A549 (cell line): ENCODE measurements around the gene FRMD7. TPM values are rescaled to one million over a fixed set of nuclear protein-coding genes. Genes with fewer than 3 reads are reported as not detected.

Source experiments
- ATAC-seq, 2 experiments: fragments of 200-7000 bp in 1 of 2; fragments of >200 bp in 1 of 2; cut with Nextera tagmentation in 1 of 2; cut with Tn5 transposase in 1 of 2; 3 replicates each; pipeline versions ENCODE4 v1.8.0 to v1.9.1; 2018 to 2020; ENCODE audit warnings: mild to moderate bottlenecking in 1 of 2, moderate library complexity in 1 of 2
- CTCF ChIA-PET: fragments of 300-600 bp; sonication (Branson Sonifier 250); formaldehyde crosslinking; extraction: SDS; loops from one replicate; lab custom pipeline; 2021; ENCODE audit warnings: antibody characterized with exemption, inconsistent platforms; lab: Yijun Ruan, JAX
- POLR2A ChIA-PET: fragments of 350-600 bp; formaldehyde crosslinking; extraction: SDS; loops from one replicate; lab custom pipeline; 2021; ENCODE audit warnings: antibody characterized with exemption, inconsistent platforms; lab: Yijun Ruan, JAX
- DNase-seq, 2 experiments: peaks; one replicate each; pipeline versions ENCODE4 v3.0.0 to v3.0.0-alpha.2; 2011 to 2016; ENCODE audit warnings: low read depth in 1 of 2, low spot score in 1 of 2
- FAIRE-seq: peaks from 2 replicates; lab custom pipeline; 2011; peaks lifted over from hg19 to GRCh38; lab: Jason Lieb, UNC
- H3K27ac ChIP-seq, 2 experiments: fragments of >200 bp; sonication (Bioruptor Twin); formaldehyde crosslinking; 3 replicates each; pipeline ENCODE4 v1.5.1; 2016 to 2017
- H3K4me1 ChIP-seq: fragments of >200 bp; sonication (Bioruptor Twin); formaldehyde crosslinking; 3 replicates; pipeline ENCODE4 v1.6.1; 2016
- H3K4me2 ChIP-seq: fragments of >200 bp; sonication (Bioruptor Twin); formaldehyde crosslinking; 3 replicates; pipeline ENCODE4 v1.6.1; 2016
- H3K4me3 ChIP-seq: fragments of >200 bp; sonication (Bioruptor Twin); formaldehyde crosslinking; 3 replicates; pipeline ENCODE4 v1.5.1; 2016
- H3K9me3 ChIP-seq: fragments of >200 bp; sonication (Bioruptor Twin); formaldehyde crosslinking; 3 replicates; pipeline ENCODE4 v1.6.1; 2016
- ATOH8 ChIP-seq: fragments of 250-450 bp; sonication (Bioruptor Pico); IDR thresholded peaks from 2 replicates; pipeline ENCODE4 v1.5.0; 2020; ENCODE audit warnings: low read depth, mild to moderate bottlenecking, moderate library complexity
- BCL3 ChIP-seq: fragments of >200 bp; sonication (Bioruptor Twin); formaldehyde crosslinking; IDR thresholded peaks from 3 replicates; pipeline ENCODE4 v1.6.1; 2016
- E2F6 ChIP-seq: IDR thresholded peaks from 2 replicates; pipeline ENCODE4 v1.6.1; 2012; ENCODE audit warnings: low read depth, borderline replicate concordance
- EHMT2 ChIP-seq: fragments of 200-600 bp; sonication (generic); IDR thresholded peaks from 2 replicates; pipeline ENCODE4 v1.6.1; 2016; ENCODE audit warnings: antibody characterized with exemption, low read depth, mild to moderate bottlenecking, moderate library complexity
- ELK1 ChIP-seq: fragments of 150-350 bp; IDR thresholded peaks from 2 replicates; pipeline ENCODE4 v1.6.1; 2014; ENCODE audit warnings: low read depth, mild to moderate bottlenecking, low read length
- ESRRA ChIP-seq: fragments of 150-350 bp; IDR thresholded peaks from 2 replicates; pipeline ENCODE4 v1.6.1; 2014; ENCODE audit warnings: mild to moderate bottlenecking, low read length, borderline replicate concordance
- FOSB ChIP-seq: fragments of 250-450 bp; sonication (Bioruptor Pico); IDR thresholded peaks from 2 replicates; pipeline ENCODE4 v1.5.0; 2020; ENCODE audit warnings: mild to moderate bottlenecking, moderate library complexity
- FOXS1 ChIP-seq: fragments of 250-450 bp; sonication (Bioruptor Pico); IDR thresholded peaks from 2 replicates; pipeline ENCODE4 v1.5.0; 2020; ENCODE audit warnings: mild to moderate bottlenecking, moderate library complexity
- HEYL ChIP-seq: fragments of 250-450 bp; sonication (Bioruptor Pico); IDR thresholded peaks from 2 replicates; pipeline ENCODE4 v1.8.0; 2021; ENCODE audit warnings: mild to moderate bottlenecking, moderate library complexity
- KDM1A ChIP-seq: fragments of 200-600 bp; sonication (generic); IDR thresholded peaks from 2 replicates; pipeline ENCODE4 v1.6.1; 2016; ENCODE audit warnings: low read depth, mild to moderate bottlenecking
- NR3C1 ChIP-seq: fragments of >200 bp; sonication (Bioruptor Twin); formaldehyde crosslinking; IDR thresholded peaks from 3 replicates; pipeline ENCODE4 v1.6.1; 2017
- POLR2AphosphoS2 ChIP-seq: conservative IDR thresholded peaks from 2 replicates; pipeline ENCODE4 v1.6.1; 2012; ENCODE audit warnings: low read length, improper control_type of control experiment, inconsistent platforms
- RFX5 ChIP-seq: fragments of 450-650 bp; IDR thresholded peaks from 2 replicates; pipeline ENCODE4 v1.7.1; 2014; ENCODE audit warnings: antibody characterized with exemption, mild to moderate bottlenecking, moderate library complexity
- RNF2 ChIP-seq: fragments of 200-600 bp; sonication (generic); IDR thresholded peaks from 2 replicates; pipeline ENCODE4 v1.6.1; 2016; ENCODE audit warnings: low read depth, mild to moderate bottlenecking, antibody characterized with exemption, moderate library complexity, borderline replicate concordance
- SMC3 ChIP-seq: fragments of >200 bp; sonication (Bioruptor Twin); formaldehyde crosslinking; IDR thresholded peaks from 3 replicates; pipeline ENCODE4 v1.6.1; 2018; ENCODE audit warnings: inconsistent platforms
- SREBF2 ChIP-seq: fragments of 450-650 bp; IDR thresholded peaks from 2 replicates; pipeline ENCODE4 v1.6.1; 2014; ENCODE audit warnings: mild to moderate bottlenecking, moderate library complexity
- TFCP2L1 ChIP-seq: fragments of 250-450 bp; sonication (Bioruptor Pico); IDR thresholded peaks from 2 replicates; pipeline ENCODE4 v1.5.0; 2021; ENCODE audit warnings: mild to moderate bottlenecking
- ZC3H11A ChIP-seq: fragments of 450-650 bp; IDR thresholded peaks from 2 replicates; pipeline ENCODE4 v1.6.1; 2014; ENCODE audit warnings: antibody characterized with exemption, mild to moderate bottlenecking
- WGBS: methylation state at CpG from one replicate; pipeline ENCODE4 v1.1.6; 2017; ENCODE audit errors: missing lambda C conversion rate; 5-methylcytosine and 5-hydroxymethylcytosine counted together
- polyA plus RNA-seq, 4 experiments: library from polyadenylated mRNA; depleted of rRNA in 3 of 4; stranded (reverse); fragments of >200 nt; fragmentation: RNase III in 1 of 4; extraction: RNeasy Plus Mini Kit Qiagen cat#74134 plus additional on column Dnase treatment in 1 of 4; gene quantifications; 2 replicates in 3 of 4; 3 replicates in 1 of 4; pipeline ENCODE4 v1.2.3, GENCODE V29; 2011 to 2017
- TF ChIP-seq, protein P1 (sequence below): fragments of 250-450 bp; sonication (Bioruptor Pico); IDR thresholded peaks from 2 replicates; pipeline ENCODE4 v1.5.0; 2021; ENCODE audit warnings: mild to moderate bottlenecking, moderate library complexity, borderline replicate concordance
- TF ChIP-seq, protein P2 (sequence below): fragments of 200-600 bp; sonication (generic); IDR thresholded peaks from 2 replicates; pipeline ENCODE4 v1.6.1; 2016; ENCODE audit warnings: antibody characterized with exemption, mild to moderate bottlenecking, moderate library complexity
- TF ChIP-seq, protein P3 (sequence below): IDR thresholded peaks from 2 replicates; pipeline ENCODE4 v1.6.1; 2012

Gene FRMD7
- polyA plus RNA-seq, 2 of the 4 experiments (the other 2 are of a cell fraction): not detected

- 64% methylated on average over 4 of the region's 4 CpGs for WGBS
- Histone ChIP-seq H3K4me1 (no peaks in the 10 kb centered on the region), H3K4me2 (no peak overlapping the region), H3K27ac (no peak overlapping the region), H3K4me3 (no peak overlapping the region), H3K9me3 (no peaks in the 10 kb centered on the region)
- CTCF ChIA-PET: no interaction called here
- TF ChIP-seq, protein P1, sequence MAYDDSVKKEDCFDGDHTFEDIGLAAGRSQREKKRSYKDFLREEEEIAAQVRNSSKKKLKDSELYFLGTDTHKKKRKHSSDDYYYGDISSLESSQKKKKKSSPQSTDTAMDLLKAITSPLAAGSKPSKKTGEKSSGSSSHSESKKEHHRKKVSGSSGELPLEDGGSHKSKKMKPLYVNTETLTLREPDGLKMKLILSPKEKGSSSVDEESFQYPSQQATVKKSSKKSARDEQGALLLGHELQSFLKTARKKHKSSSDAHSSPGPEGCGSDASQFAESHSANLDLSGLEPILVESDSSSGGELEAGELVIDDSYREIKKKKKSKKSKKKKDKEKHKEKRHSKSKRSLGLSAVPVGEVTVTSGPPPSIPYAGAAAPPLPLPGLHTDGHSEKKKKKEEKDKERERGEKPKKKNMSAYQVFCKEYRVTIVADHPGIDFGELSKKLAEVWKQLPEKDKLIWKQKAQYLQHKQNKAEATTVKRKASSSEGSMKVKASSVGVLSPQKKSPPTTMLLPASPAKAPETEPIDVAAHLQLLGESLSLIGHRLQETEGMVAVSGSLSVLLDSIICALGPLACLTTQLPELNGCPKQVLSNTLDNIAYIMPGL (CRISPR knock-in tag): no peak
- TF ChIP-seq RFX5: no peak
- TF ChIP-seq SREBF2: no peak
- no peak for TF ChIP-seq TFCP2L1 (CRISPR knock-in tag)
- TF ChIP-seq POLR2AphosphoS2: no peak
- no peak for DNase-seq
- no peak; a peak in 1 of 6 replicates for ATAC-seq
- POLR2A ChIA-PET: no interaction called here
- FAIRE-seq: no peak
Measured at GRCh38 chrX:132041015-132041414, 86.8 kb downstream of the FRMD7 start.

DNA sequence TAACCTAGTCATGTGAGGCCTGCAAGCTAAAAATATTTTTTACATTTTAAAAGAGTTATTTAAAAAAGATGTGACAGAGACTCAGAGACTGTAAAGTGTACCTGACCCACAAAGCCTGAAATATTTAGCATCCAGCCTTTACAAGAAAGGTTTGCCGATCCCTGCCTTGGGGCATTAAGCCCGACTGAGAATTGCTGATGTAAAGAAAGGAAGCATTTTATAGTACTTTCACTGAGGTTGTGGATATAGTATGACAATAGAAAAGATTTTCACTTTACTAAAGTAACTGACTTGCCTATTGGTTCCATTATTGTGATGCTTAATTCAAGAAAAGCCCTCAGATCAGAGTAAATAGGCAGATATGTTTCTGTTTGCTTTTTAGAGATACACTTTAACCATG lies 87.8 kb downstream of the FRMD7 start:
- WGBS: 79% methylated on average over 2 of the region's 2 CpGs
- FAIRE-seq (no peak), ATAC-seq (no peak), DNase-seq (no peak)
- POLR2A ChIA-PET: no interaction called here
- Histone ChIP-seq H3K4me1 (no peaks in the 10 kb centered on the region), H3K27ac (no peak overlapping the region), H3K4me2 (no peak overlapping the region), H3K9me3 (no peaks in the 10 kb centered on the region), H3K4me3 (no peak overlapping the region)
- CTCF ChIA-PET: no interaction called here
- TF ChIP-seq SMC3: no peak
- TF ChIP-seq EHMT2: no peak
- no peak for TF ChIP-seq SREBF2
- TF ChIP-seq, protein P2, sequence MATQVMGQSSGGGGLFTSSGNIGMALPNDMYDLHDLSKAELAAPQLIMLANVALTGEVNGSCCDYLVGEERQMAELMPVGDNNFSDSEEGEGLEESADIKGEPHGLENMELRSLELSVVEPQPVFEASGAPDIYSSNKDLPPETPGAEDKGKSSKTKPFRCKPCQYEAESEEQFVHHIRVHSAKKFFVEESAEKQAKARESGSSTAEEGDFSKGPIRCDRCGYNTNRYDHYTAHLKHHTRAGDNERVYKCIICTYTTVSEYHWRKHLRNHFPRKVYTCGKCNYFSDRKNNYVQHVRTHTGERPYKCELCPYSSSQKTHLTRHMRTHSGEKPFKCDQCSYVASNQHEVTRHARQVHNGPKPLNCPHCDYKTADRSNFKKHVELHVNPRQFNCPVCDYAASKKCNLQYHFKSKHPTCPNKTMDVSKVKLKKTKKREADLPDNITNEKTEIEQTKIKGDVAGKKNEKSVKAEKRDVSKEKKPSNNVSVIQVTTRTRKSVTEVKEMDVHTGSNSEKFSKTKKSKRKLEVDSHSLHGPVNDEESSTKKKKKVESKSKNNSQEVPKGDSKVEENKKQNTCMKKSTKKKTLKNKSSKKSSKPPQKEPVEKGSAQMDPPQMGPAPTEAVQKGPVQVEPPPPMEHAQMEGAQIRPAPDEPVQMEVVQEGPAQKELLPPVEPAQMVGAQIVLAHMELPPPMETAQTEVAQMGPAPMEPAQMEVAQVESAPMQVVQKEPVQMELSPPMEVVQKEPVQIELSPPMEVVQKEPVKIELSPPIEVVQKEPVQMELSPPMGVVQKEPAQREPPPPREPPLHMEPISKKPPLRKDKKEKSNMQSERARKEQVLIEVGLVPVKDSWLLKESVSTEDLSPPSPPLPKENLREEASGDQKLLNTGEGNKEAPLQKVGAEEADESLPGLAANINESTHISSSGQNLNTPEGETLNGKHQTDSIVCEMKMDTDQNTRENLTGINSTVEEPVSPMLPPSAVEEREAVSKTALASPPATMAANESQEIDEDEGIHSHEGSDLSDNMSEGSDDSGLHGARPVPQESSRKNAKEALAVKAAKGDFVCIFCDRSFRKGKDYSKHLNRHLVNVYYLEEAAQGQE: no peak
- no peak for TF ChIP-seq KDM1A
- TF ChIP-seq RNF2: no peak
- no peak for TF ChIP-seq ZC3H11A
- TF ChIP-seq FOXS1 (CRISPR knock-in tag): no peak
- TF ChIP-seq E2F6: no peak

- no peak for ATAC-seq
- no peak for FAIRE-seq
Measured at GRCh38 chrX:132037479-132037993, 90.3 kb downstream of the FRMD7 start.

More at GRCh38 chrX:132037479-132037993, 90.3 kb downstream of the FRMD7 start:
- TF ChIP-seq ATOH8 (CRISPR knock-in tag): no peak
- TF ChIP-seq, protein P3, sequence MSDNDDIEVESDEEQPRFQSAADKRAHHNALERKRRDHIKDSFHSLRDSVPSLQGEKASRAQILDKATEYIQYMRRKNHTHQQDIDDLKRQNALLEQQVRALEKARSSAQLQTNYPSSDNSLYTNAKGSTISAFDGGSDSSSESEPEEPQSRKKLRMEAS: no peak
- TF ChIP-seq HEYL (CRISPR knock-in tag): no peak
- TF ChIP-seq EHMT2: no peak
- TF ChIP-seq NR3C1: no peak
- TF ChIP-seq FOSB (CRISPR knock-in tag): no peak
- TF ChIP-seq SMC3: no peak
- no peak for TF ChIP-seq ELK1
- TF ChIP-seq ESRRA: no peak
- TF ChIP-seq BCL3: no peak
- no peak for TF ChIP-seq E2F6
- Histone ChIP-seq H3K4me1 (no peaks in the 10 kb centered on the region), H3K4me3 (no peak overlapping the region), H3K9me3 (no peaks in the 10 kb centered on the region), H3K27ac (no peak overlapping the region), H3K4me2 (no peak overlapping the region)
- CTCF ChIA-PET: no interaction called here
- POLR2A ChIA-PET: no interaction called here
- DNase-seq: no peak
- WGBS: 48% methylated on average over 5 of the region's 5 CpGs
